HG02981 (cell line): Measurements from ENCODE around the gene SDC4.

Source experiments
- ATAC-seq: cut with Tn5 transposase; IDR thresholded peaks from one replicate; pipeline ENCODE4 v1.9.1; 2021; ENCODE audit warnings: mild to moderate bottlenecking, moderate library complexity; ENCODE audit not compliant: unreplicated experiment

The SDC4 gene

DNA sequence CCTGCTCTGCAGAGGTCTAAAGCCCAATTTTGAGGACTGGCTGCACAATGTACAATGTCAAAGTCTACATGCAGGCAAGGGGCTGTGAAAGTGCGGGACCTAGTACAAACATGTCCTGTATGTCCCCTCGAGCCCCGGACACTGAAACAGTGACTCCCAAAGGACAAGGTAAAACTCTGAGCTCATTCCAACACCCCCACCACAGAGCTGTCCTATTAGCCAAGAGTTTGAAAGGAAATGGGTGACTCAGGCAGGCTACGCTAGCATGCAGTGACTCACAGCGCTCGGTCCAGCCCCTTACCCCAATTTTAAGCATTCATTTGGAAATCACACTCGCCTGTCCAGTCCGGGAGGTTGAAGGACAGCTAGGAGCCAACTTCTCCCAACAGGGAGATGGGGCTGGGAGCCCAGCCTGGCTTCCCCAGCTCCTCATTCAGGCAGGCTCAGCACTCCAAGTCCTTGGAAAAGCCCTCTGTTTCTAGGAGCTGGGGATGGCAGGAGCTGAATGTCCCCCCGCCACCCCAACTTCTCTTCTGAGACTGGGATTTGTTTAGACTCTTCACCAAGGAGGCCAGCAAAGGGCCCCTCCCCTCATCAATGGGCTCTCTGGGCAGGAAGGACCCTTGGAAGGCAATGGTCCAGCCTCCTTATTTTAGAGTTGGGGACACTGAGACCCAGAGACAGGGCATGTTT is 3.9 kb downstream of the SDC4 start:
- no peak for ATAC-seq

GRCh38 chr20:45343532-45344167 is 4.6 kb downstream of the SDC4 start:
- ATAC-seq: no peak

- no peak for ATAC-seq
Measured at GRCh38 chr20:45342855-45343531, 5.2 kb downstream of the SDC4 start.

DNA sequence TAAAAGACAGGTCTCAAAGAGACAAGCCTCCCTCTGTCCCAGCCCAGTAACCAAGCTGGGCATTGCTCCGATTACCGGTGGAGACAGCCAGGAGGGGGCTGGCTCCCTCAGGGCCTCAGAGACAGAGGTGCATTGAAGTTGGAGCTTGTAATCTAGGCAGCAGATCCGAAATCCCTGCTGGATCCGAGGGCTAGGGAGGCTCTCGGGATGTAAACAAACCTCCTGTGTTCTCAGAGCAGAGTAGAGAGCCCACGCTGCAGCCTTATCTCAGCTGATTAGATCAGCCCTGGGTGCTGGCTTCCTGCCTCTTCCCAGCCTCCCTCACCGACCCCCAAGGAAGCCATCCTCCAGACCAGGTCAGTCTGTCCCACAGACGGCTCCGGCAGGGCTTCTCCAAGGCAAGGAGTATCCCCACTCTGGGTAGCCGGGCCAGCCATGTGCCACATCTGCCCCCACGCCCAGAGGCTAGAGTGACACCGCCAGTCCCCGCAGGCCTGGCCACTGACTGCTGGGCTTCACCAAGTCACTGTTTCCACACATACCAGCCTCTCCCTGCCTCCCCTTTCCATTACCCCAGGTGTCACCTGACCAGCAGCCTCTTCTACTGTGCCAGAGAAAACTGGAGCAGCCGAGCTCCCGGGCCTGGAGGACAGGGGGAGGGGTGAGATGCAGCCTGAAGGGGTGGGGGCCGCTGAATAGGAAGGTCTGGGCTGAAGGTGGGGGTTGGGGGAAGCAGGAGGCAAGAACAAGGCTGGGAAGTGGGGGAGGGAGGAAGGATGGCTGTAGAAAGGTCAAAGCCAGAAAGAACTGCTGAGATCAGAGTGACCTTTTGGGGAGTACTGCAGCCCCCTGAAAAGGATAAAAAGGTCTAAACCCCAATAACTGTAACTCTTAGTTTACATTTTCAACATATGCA is 6.0 kb downstream of the SDC4 start:
- no peak for ATAC-seq

DNA sequence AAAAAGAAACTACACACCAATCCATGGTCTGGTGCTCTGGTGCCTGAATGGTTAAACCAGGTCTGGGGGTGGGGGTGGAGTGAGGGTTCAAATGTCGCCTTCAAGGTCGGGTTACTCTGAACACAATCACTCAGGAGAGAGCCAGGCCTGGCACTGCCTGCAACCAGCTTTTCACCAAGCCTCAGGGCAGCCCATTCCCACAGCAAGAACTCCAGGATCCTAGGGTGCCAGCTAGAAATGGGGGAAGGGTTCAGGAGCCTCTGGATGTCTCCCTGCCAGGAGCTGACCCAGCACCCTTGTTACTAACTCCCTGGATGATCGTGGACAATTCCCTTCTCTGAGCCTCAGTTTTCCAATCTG is 6.7 kb downstream of the SDC4 start:
- no peak for ATAC-seq

GRCh38 chr20:45340951-45341350 is 7.3 kb downstream of the SDC4 start:
- ATAC-seq: no peak

DNA sequence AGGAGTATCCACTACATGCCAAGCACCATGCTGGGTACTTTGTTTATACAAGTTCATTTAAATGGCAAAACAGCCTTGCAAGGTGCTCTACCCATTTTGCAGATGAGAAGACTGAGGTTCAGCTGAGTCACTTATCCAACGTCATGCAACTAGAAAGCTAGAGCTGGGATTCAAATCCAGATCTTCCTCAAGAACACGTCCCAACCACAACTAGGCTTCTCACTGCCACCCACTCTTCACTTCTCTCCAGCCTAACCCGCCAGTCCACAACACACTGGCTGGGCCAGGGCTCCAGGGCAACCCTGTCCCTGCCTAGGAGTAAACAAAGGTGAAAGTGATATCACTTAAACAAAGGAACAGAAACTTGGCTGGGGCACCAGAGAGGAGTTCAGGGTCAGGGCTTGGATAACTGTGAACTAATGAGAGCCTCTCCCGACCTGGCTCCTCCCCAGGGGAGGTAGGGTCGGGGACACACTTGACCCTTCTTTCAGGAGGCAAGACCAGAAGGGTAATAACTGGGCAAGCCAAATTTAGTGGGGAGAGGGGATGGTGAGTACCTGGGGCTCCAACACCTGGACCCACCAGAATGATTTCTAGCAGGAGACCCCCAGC is 7.9 kb downstream of the SDC4 start:
- ATAC-seq: no peak

DNA sequence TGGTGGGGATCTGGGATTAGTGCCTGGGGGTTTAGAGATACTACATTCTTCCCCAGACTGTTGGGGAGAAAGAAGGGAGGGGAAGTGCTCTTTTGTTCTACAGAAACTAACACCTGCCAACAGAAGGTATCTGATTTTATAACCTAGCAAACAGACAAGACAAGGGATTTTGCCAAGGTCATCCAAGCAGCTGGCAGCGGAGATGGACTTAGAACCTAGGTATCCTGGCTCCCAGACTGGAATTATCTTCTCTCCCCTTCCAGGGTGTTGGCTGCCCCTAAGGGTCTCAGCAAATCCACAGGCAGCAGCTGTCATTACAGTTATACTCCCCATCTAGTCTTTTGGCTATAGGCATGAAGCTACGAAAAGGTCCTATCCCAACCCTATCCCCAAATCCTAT is 8.4 kb downstream of the SDC4 start:
- ATAC-seq: no peak

GRCh38 chr20:45339084-45339483 is 9.1 kb downstream of the SDC4 start:
- no peak for ATAC-seq

GRCh38 chr20:45338121-45339030 is 9.8 kb downstream of the SDC4 start:
- ATAC-seq: no peak

GRCh38 chr20:45337367-45338120 is 10.7 kb downstream of the SDC4 start:
- no peak for ATAC-seq

GRCh38 chr20:45336530-45337366 is 11.5 kb downstream of the SDC4 start:
- no peak for ATAC-seq

GRCh38 chr20:45330476-45330875 is 17.7 kb downstream of the SDC4 start:
- ATAC-seq: no peak

- ATAC-seq: no peak
Measured at GRCh38 chr20:45329497-45330319, 18.5 kb downstream of the SDC4 start.

- ATAC-seq: no peak
Measured at GRCh38 chr20:45328451-45328850, 19.8 kb downstream of the SDC4 start.

GRCh38 chr20:45325371-45325770 is 22.9 kb downstream of the SDC4 start:
- ATAC-seq: no peak

GRCh38 chr20:45323731-45324130 is 24.5 kb downstream of the SDC4 start:
- ATAC-seq: no peak
